Superior temporal gyrus (tissue), 1 donor: Measurements from ENCODE around the gene HPCAL4.

ENCODE experiments used
- DNase-seq: peaks from one replicate; pipeline ENCODE4 v3.0.0-alpha.2; 2016; ENCODE audit errors: extremely low spot score

The HPCAL4 gene

GRCh38 chr1:39649636-39650185 is 41.5 kb downstream of the HPCAL4 start:
- DNase-seq = no peak

- no peak for DNase-seq
Measured at GRCh38 chr1:39648496-39648895, 42.7 kb downstream of the HPCAL4 start.

- no peak for DNase-seq
Measured at GRCh38 chr1:39647247-39647646, 44.0 kb downstream of the HPCAL4 start.

- DNase-seq = no peak
Measured at GRCh38 chr1:39646232-39647081, 44.8 kb downstream of the HPCAL4 start.

GRCh38 chr1:39645411-39646043 is 45.7 kb downstream of the HPCAL4 start:
- no peak for DNase-seq

- DNase-seq = no peak
Measured at GRCh38 chr1:39643705-39644104, 47.5 kb downstream of the HPCAL4 start.

- DNase-seq = no peak
Measured at GRCh38 chr1:39642796-39643195, 48.4 kb downstream of the HPCAL4 start.

GRCh38 chr1:39640861-39641260 is 50.4 kb downstream of the HPCAL4 start:
- DNase-seq = no peak

GRCh38 chr1:39639305-39640130 is 51.7 kb downstream of the HPCAL4 start, which contains the start of gene HEYL:
Gene HEYL (minus strand): TSS chr1:39639643. CDS start chr1:39639625, 18 bp downstream.
- DNase-seq = no peak

GRCh38 chr1:39638965-39639304 is 52.3 kb downstream of the HPCAL4 start:
- DNase-seq = no peak

GRCh38 chr1:39637361-39637760 is 53.9 kb downstream of the HPCAL4 start:
- DNase-seq = no peak

GRCh38 chr1:39635871-39636210 is 55.4 kb downstream of the HPCAL4 start:
- DNase-seq = no peak

- DNase-seq = no peak
Measured at GRCh38 chr1:39635205-39635870, 55.9 kb downstream of the HPCAL4 start.

GRCh38 chr1:39633422-39633821 is 57.8 kb downstream of the HPCAL4 start:
- DNase-seq = no peak

- DNase-seq = no peak
Measured at GRCh38 chr1:39632682-39633417, 58.4 kb downstream of the HPCAL4 start.

- DNase-seq = no peak
Measured at GRCh38 chr1:39632323-39632681, 58.9 kb downstream of the HPCAL4 start.

GRCh38 chr1:39631361-39632322 is 59.6 kb downstream of the HPCAL4 start:
- no peak for DNase-seq

GRCh38 chr1:39628807-39629350 is 62.4 kb downstream of the HPCAL4 start:
- DNase-seq = no peak
